NCI-H2081 treated with DMSO at 0.1 percent for 48 hours (cell line): ENCODE results near the gene CLDN9.

Experiments used
- DNase-seq: peaks from one replicate; lab custom pipeline; 2025; lab: John Stamatoyannopoulos, UW

The CLDN9 gene

GRCh38 chr16:2996298-2996697 lies 16.4 kb upstream of the CLDN9 start:
- no peak for DNase-seq

- no peak for DNase-seq
Measured at GRCh38 chr16:2999929-3000328, 12.8 kb upstream of the CLDN9 start.

GRCh38 chr16:3000540-3000939 lies 12.2 kb upstream of the CLDN9 start:
- no peak for DNase-seq

GRCh38 chr16:3001316-3001715 lies 11.4 kb upstream of the CLDN9 start:
- no peak for DNase-seq

- peak; percentile 97 for DNase-seq
Measured at GRCh38 chr16:3003582-3004270, 9.0 kb upstream of the CLDN9 start.

GRCh38 chr16:3004319-3004718 lies 8.4 kb upstream of the CLDN9 start:
- no peak for DNase-seq

GRCh38 chr16:3004781-3005284 lies 7.9 kb upstream of the CLDN9 start:
- DNase-seq, result no peak

GRCh38 chr16:3007059-3007956 lies 5.4 kb upstream of the CLDN9 start:
- no peak for DNase-seq

- DNase-seq, result no peak
Measured at GRCh38 chr16:3007957-3008689, 4.6 kb upstream of the CLDN9 start.

GRCh38 chr16:3008690-3009037 lies 4.1 kb upstream of the CLDN9 start:
- DNase-seq, result no peak

- no peak for DNase-seq
Measured at GRCh38 chr16:3009568-3010390, 2.9 kb upstream of the CLDN9 start.

GRCh38 chr16:3010510-3010909 lies 2.2 kb upstream of the CLDN9 start:
- no peak for DNase-seq

GRCh38 chr16:3012246-3012645 lies 477 bp upstream of the CLDN9 start:
- DNase-seq, result no peak

- DNase-seq, result no peak
Measured at GRCh38 chr16:3013491-3013951, 798 bp downstream of the CLDN9 start.

GRCh38 chr16:3013998-3014690 lies 1.4 kb downstream of the CLDN9 start:
- DNase-seq, result no peak

GRCh38 chr16:3014971-3015370 lies 2.2 kb downstream of the CLDN9 start:
- DNase-seq, result no peak

GRCh38 chr16:3015865-3016521 lies 3.3 kb downstream of the CLDN9 start:
- DNase-seq, result no peak

GRCh38 chr16:3017344-3017743 lies 4.6 kb downstream of the CLDN9 start:
- no peak for DNase-seq

GRCh38 chr16:3017794-3018506 lies 5.2 kb downstream of the CLDN9 start, which contains the start of gene CLDN6:
Gene CLDN6, minus strand, starts transcription at chr16:3018183. Its CDS starts 2,162 bp downstream, at chr16:3016021.
- DNase-seq, result no peak
